CD4-positive, alpha-beta T cell treated with Interferon alpha-2 for 1 hour (primary cell): ENCODE data around the gene ZNF384.

Source experiments
- DNase-seq, 2 donors: peaks; one replicate each; pipeline ENCODE4 v3.0.0-alpha.2; 2020 to 2022

The ZNF384 gene

DNA sequence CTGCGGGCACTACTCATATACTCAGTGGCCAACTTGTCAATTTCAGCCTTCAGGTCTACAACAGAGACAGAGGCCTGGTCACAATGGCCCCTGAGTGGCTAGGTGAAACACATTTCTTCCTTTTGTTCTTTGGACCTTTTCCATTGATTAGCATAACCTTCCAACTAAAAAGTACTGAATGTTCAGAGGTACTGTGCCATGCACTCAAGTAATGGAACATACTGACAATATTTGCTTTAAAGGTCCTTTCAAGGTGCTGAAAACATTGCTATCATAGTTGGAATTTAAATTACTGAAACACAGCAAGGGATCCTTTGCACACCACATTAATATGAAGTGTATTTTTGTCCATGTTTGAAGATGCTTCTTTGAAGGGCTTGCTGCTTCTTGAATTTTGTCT lies 35.8 kb downstream of the ZNF384 start:
- no peak for DNase-seq

- no peak for DNase-seq
These were observed 36.8 kb downstream of the ZNF384 start for GRCh38 chr12:6652391-6652790.

DNA sequence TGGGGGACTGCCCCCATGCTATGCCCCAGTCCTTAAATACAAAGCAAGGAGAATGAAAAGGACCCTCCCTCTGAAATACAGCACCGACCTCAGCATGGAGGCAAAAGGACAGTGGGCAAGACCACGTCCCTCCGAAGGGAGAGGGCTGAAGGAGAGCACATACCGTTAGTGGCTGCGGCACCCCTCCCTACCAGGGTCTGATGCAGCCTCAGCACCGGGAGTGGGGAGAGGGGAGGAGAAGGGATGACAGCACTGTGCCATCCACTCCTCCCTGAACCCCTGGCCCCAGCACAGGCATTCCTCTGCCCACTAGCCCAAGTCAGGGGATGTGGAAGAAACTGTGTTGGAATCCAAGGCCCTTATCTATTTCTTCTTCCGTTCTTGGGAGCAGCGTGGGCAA lies 38.3 kb downstream of the ZNF384 start:
- DNase-seq = no peak

- peak in 1 of 2 donors; percentile 59 for DNase-seq
These were observed 42.0 kb downstream of the ZNF384 start, which contains the start of gene ACRBP for GRCh38 chr12:6647083-6647604. Gene ACRBP (minus strand): TSS chr12:6647432. CDS start chr12:6647366, 66 bp downstream.

- DNase-seq = no peak
These were observed 42.7 kb downstream of the ZNF384 start for GRCh38 chr12:6646276-6647082.

- no peak for DNase-seq
These were observed 44.3 kb downstream of the ZNF384 start for GRCh38 chr12:6644903-6645302.

GRCh38 chr12:6644257-6644596 lies 44.9 kb downstream of the ZNF384 start:
- peak in 1 of 2 donors; percentile 25 for DNase-seq

GRCh38 chr12:6643569-6644256 lies 45.5 kb downstream of the ZNF384 start:
- DNase-seq = no peak

DNA sequence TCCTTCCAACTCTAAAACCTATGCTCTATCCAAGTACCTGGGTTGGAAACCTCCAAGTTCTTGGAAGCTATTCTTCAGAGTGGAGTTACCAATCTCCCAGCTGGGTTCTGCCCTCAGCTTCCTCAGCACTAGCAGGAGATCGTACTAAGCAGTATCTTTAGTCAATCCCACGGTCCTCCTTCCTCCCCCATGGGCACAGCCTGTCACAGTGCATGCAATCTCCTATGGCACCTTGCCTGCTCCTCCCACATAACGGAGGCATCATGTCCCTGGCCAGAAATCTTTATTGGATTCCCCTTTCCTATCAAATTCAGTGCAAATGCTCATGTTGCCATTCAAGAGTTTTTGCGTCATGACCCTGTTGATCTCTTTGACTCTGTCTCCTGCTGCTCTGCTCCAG lies 48.0 kb downstream of the ZNF384 start:
- DNase-seq = no peak

- DNase-seq = no peak
These were observed 48.7 kb downstream of the ZNF384 start for GRCh38 chr12:6640497-6640896.

DNA sequence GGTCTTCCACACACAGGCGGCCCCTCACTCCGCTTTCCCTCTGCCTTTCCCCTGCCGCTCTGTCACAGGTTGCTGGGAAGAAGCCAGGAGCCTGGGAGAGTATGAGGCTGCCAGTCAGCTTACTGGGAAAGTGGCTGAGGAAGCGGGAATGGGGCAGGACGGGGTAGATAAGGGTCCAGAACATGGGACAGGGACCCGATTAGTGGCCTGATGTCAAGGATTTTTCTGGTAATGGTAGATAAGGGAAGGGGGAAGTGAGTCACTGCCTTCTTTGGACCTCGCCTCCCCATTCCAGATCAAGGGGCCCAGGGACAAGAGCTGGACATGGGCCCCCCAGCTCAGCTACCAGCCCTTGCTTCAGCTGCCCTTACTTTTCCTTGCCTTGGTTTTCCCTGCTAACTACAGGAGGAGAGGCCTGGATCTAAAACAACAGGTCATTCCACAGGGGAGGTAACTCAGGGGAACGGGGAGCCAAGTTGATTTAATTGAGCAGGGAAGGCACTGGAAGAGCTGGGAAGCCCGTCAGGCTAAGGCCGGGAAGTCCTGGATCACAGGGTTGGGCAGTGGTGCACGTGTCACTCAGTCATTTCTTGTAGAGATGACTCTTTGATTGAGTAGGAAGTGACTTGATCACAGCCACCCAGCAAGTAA lies 49.9 kb downstream of the ZNF384 start:
- DNase-seq = no peak

GRCh38 chr12:6638305-6638704 lies 50.9 kb downstream of the ZNF384 start:
- no peak for DNase-seq

DNA sequence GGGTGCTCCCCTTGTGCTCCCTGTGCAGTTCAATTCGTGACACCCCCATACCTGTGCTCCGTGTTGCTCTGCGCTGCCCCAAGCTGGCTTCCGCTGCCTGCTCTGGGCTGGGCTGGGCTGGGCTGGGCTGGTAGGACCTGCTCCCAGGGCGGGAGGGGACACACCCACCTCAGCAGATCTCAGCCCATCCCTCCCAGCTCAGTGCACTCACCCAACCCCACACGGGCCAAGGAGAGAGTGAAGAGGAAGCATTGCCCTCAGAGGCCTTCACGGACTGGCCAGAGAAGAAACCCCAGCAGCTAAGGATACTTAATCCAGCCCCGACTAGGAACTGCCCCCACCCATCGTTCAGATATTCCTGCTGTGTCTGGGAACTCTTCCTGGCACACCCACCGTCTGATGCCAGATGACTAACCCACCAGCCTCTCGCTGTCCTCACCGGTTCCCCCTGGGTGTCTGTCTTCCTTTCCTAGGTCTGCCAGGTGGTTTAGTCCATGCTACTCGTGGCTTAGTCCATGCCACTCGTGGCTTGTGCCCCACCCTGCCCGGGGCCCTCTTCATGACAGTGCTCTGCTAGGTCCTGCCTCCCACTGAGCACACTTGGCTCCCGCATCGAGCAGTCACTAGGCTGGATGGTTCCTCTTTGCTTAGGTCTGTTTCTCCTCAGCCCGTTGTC lies 53.2 kb downstream of the ZNF384 start, which contains the start of gene LPAR5:
TSS of gene LPAR5 (minus strand) at position 104 of the 676 bp plus-strand sequence. CDS start 14,711 bp downstream, outside the sequence.
- DNase-seq = peak; percentile 38 to 49

DNA sequence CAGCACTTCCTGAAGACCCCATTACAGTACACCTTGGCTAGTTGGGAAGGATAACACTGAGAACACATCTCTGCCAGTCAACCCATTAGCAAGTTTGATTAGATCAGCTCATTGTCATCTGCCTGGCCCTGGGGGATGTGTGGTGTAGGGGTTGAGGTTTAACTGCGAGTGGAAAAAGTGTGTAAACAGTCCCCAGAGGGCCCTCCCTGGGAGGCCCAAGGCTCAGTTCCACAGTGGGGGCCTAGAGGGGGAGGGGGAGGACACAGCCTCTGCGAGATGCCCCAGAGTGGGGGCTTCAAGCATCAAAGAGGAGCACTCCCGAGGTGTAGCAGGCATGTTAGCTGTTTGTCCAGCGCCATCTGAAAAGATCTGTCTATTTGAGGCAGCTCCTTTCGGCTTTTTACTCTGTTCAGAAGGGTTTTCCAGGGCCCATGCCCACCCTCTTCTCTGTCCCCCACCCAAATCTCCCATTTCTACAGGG lies 53.8 kb downstream of the ZNF384 start:
- peak; percentile 32 to 54 for DNase-seq

- DNase-seq = peak; percentile 50 to 70
These were observed 56.9 kb downstream of the ZNF384 start for GRCh38 chr12:6632026-6632983.

- DNase-seq = peak in 1 of 2 donors; percentile 36
These were observed 57.6 kb downstream of the ZNF384 start for GRCh38 chr12:6631549-6631961.

DNA sequence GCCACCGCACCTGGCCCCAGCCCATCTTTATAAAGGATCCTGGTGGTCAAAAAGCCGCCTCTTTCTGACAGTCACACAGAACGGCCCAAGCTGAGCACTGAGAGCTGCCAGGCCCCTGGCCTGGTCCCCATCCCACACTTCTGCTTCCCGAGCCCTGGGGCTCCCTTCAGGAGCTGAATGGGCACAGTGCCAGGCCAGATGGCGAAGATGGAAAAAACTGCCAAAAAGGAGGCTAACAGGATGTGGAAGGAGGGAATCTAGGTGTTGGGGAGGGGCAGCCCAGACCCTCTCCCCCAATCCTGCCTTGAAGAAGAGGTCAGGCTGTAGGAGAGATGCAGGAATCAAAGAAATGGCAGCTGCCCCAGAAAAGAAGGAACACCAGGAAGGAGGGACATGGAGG lies 58.4 kb downstream of the ZNF384 start:
- no peak for DNase-seq

GRCh38 chr12:6627616-6628015 lies 61.6 kb downstream of the ZNF384 start:
- DNase-seq = peak in 1 of 2 donors; percentile 65

DNA sequence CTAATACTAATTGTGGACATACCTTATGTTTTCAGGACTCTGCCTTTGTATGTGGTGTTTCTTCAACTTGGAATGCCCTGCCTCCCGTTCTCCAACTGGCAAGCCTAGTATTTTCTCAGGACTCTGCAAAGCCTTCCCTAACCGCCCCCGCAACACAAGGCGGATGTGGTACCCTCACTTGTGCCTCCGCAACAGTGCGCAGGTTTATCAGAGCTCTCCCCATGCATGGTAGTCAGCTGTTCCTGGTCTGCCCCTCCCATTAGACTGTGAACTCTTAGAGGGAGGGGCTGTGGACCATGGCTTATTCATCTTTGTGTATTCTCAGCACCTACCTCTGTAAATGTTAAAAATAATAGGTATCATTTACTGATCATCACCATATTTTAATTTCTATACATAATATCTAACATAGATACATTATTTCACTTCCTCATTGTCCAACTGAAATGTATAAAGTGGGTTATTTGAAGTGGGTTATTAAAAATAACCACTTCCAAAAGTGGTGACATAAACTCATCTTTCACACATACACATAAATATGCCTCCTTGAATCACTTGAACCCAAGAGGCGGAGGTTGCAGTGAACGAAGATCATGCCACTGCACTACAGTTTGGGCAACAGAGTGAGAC lies 62.4 kb downstream of the ZNF384 start:
- DNase-seq = no peak

DNA sequence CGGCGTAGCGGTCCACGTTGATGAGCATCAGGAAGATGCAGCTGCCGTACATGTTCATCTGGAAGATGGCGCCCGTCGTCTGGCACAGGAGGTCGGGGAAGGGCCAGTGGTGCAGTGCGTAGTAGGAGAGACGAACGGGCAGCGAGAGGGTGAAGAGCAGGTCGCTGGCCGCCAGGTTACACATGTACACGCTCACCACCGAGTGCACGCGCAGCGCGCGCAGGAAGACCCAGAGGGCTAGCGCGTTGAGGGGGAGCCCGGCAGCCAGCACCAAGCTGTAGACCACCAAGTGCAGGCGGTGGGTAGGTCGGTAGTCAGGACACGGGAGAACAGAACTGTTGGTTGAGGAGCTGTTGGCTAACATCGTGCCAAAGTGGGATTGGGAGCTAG lies 68.3 kb downstream of the ZNF384 start:
- DNase-seq = no peak
